CD4-positive, alpha-beta T cell treated with Interferon alpha-2 for 1 hour (primary cell): Measurements from ENCODE around the gene TSPAN12.
"Not testable (repeated sequence)": the region's sequence is repeated elsewhere in the genome, so short reads cannot be mapped to it uniquely, and the experiment has no call there.

Experiments
- DNase-seq, 2 donors: peaks; one replicate each; pipeline ENCODE4 v3.0.0-alpha.2; 2020 to 2022

TSPAN12 gene

GRCh38 chr7:120857588-120858573 lies at the start of gene TSPAN12:
TSPAN12 (minus strand) TSS chr7:120858144; CDS start chr7:120856763, 1,381 bp downstream.
- DNase-seq, result peak; percentile 11 to 43

- DNase-seq, result no peak
These were observed 41.0 kb upstream of the TSPAN12 start for GRCh38 chr7:120898715-120899499.

GRCh38 chr7:120895253-120895652 lies 37.3 kb upstream of the TSPAN12 start:
- not testable (repeated sequence) for DNase-seq

- not testable (repeated sequence) for DNase-seq
These were observed 27.7 kb upstream of the TSPAN12 start for GRCh38 chr7:120885602-120886001.

GRCh38 chr7:120877701-120878100 lies 19.8 kb upstream of the TSPAN12 start:
- no peak for DNase-seq

GRCh38 chr7:120876922-120877321 lies 19.0 kb upstream of the TSPAN12 start:
- no peak for DNase-seq

GRCh38 chr7:120874722-120875121 lies 16.8 kb upstream of the TSPAN12 start:
- no peak for DNase-seq

GRCh38 chr7:120874016-120874415 lies 16.1 kb upstream of the TSPAN12 start:
- DNase-seq, result no peak

- no peak for DNase-seq
These were observed 15.5 kb upstream of the TSPAN12 start for GRCh38 chr7:120873401-120873800.

GRCh38 chr7:120869700-120870099 lies 11.8 kb upstream of the TSPAN12 start:
- DNase-seq, result no peak

GRCh38 chr7:120867932-120868331 lies 10.0 kb upstream of the TSPAN12 start:
- DNase-seq, result no peak

GRCh38 chr7:120865191-120865981 lies 7.4 kb upstream of the TSPAN12 start:
- DNase-seq, result no peak

- DNase-seq, result no peak
These were observed 6.4 kb upstream of the TSPAN12 start for GRCh38 chr7:120864141-120864900.

GRCh38 chr7:120862987-120863590 lies 5.1 kb upstream of the TSPAN12 start:
- no peak for DNase-seq

GRCh38 chr7:120860156-120860555 lies 2.2 kb upstream of the TSPAN12 start:
- DNase-seq, result no peak

- DNase-seq, result no peak
These were observed 1.5 kb upstream of the TSPAN12 start for GRCh38 chr7:120859459-120859858.

- no peak for DNase-seq
These were observed 1.2 kb downstream of the TSPAN12 start for GRCh38 chr7:120856621-120857352.

GRCh38 chr7:120856198-120856597 lies 1.7 kb downstream of the TSPAN12 start:
- DNase-seq, result no peak

- DNase-seq, result no peak
These were observed 5.2 kb downstream of the TSPAN12 start for GRCh38 chr7:120852700-120853099.

GRCh38 chr7:120843109-120843508 lies 14.8 kb downstream of the TSPAN12 start:
- DNase-seq, result no peak

GRCh38 chr7:120842121-120842621 lies 15.8 kb downstream of the TSPAN12 start:
- DNase-seq, result no peak
